Subcutaneous abdominal adipose tissue (tissue), 5 donors: ENCODE data around the gene TMEM254.
A peak's percentile ranks its signal among the peaks of the same experiment; 100 is the strongest.
"Not testable (repeated sequence)": the region's sequence is repeated elsewhere in the genome, so short reads cannot be mapped to it uniquely, and the experiment has no call there.

Source experiments
- H3K27ac ChIP-seq: one replicate; pipeline ENCODE4 v1.7.0; 2013; ENCODE audit warnings: low read depth, mild to moderate bottlenecking, inconsistent platforms, low read length, moderate library complexity
- H3K27me3 ChIP-seq, 5 donors: one replicate each; pipeline ENCODE4 v1.7.0; 2013; ENCODE audit warnings: low read length in 5 of 5, inconsistent platforms in 1 of 5; ENCODE audit not compliant: control insufficient read depth in 5 of 5, insufficient read depth in 4 of 5
- H3K36me3 ChIP-seq, 5 donors: one replicate each; pipeline ENCODE4 v1.7.0; 2013; ENCODE audit warnings: low read length in 5 of 5; ENCODE audit not compliant: control insufficient read depth in 5 of 5, insufficient read depth in 5 of 5
- H3K4me1 ChIP-seq, 5 donors: one replicate each; pipeline ENCODE4 v1.7.0; 2013; ENCODE audit warnings: low read length in 5 of 5, mild to moderate bottlenecking in 3 of 5, moderate library complexity in 1 of 5; ENCODE audit not compliant: control insufficient read depth in 5 of 5, insufficient read depth in 5 of 5
- H3K4me3 ChIP-seq, 5 donors: one replicate each; pipeline ENCODE4 v1.7.0; 2013; ENCODE audit warnings: low read length in 5 of 5, low read depth in 1 of 5
- H3K9ac ChIP-seq, 5 donors: one replicate each; pipeline ENCODE4 v1.7.0; 2013; ENCODE audit warnings: low read length in 5 of 5, mild to moderate bottlenecking in 4 of 5, moderate library complexity in 3 of 5
- H3K9me3 ChIP-seq, 5 donors: one replicate each; pipeline ENCODE4 v1.7.0; 2013; ENCODE audit warnings: low read length in 5 of 5; ENCODE audit not compliant: control insufficient read depth in 5 of 5
- donor health status: healthy.
- donor health status: healthy.
- donor health status: healthy.
- donor health status: healthy.
- donor health status: healthy.

Gene TMEM254

GRCh38 chr10:80131499-80131901, 53.0 kb downstream of the TMEM254 start:
- Histone ChIP-seq H3K27ac (peak overlapping the region; percentile 92), H3K9me3 (no peaks in the 10 kb centered on the region), H3K27me3 (no peaks in the 10 kb centered on the region), H3K4me3 (peak overlapping the region; percentile 2 to 80 (median 47)), H3K36me3 (no peaks in the 10 kb centered on the region), H3K4me1 (peaks cover 10 to 49% (median 35%) of the 10 kb centered on the region in 5 donors), H3K9ac (peak overlapping the region in 1 of 5 donors; percentile 82)

GRCh38 chr10:80132299-80133139, 54.1 kb downstream of the TMEM254 start, which contains the start of gene PLAC9:
PLAC9 (plus strand) TSS chr10:80132730; CDS start chr10:80132763, 33 bp downstream.
- H3K4me1 ChIP-seq, result peaks cover 12 to 60% (median 45%) of the 10 kb centered on the region in 5 donors
- no peaks in the 10 kb centered on the region for H3K36me3 ChIP-seq
- H3K4me3 ChIP-seq, result peak within 1 kb of the TSS; percentile 74 to 93 (median 78)
- H3K27ac ChIP-seq, result peak within 1 kb of the TSS; percentile 92
- no peaks in the 10 kb centered on the region for H3K9me3 ChIP-seq
- no peaks in the 10 kb centered on the region for H3K27me3 ChIP-seq
- peak within 1 kb of the TSS; percentile 71 to 90 (median 82) for H3K9ac ChIP-seq

GRCh38 chr10:80133206-80133605, 54.7 kb downstream of the TMEM254 start:
- no peaks in the 10 kb centered on the region for H3K36me3 ChIP-seq
- H3K27ac ChIP-seq, result peak overlapping the region; percentile 92
- peaks cover 12 to 66% (median 51%) of the 10 kb centered on the region in 5 donors for H3K4me1 ChIP-seq
- H3K9ac ChIP-seq, result peak overlapping the region; percentile 67 to 90 (median 77)
- H3K27me3 ChIP-seq, result no peaks in the 10 kb centered on the region
- H3K4me3 ChIP-seq, result peak overlapping the region; percentile 74 to 93 (median 78)
- no peaks in the 10 kb centered on the region for H3K9me3 ChIP-seq

DNA sequence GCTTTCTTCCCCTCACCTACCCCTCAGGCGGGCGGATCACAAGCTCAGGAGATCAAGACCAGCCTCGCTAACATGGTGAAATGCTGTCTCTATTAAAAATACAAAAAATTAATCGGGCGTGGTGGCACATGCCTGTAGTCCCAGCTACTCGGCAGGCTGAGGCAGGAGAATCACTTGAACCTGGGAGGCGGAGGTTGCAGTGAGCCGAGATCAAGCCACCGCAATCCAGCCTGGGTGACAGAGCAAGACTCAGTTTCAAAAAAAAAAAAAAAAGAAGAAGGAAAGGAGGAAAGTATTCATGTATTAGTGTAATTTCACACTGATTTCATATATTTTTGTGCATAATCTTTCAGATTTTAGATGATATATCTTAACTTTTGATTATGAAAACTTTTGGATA, 55.2 kb downstream of the TMEM254 start:
- not testable (repeated sequence) for H3K9me3 ChIP-seq, H3K27me3 ChIP-seq, H3K36me3 ChIP-seq
- H3K4me1 ChIP-seq, result peaks cover 15 to 71% (median 54%) of the 10 kb centered on the region in 5 donors
- H3K4me3 ChIP-seq, result peak overlapping the region; percentile 74 to 93 (median 78)
- H3K27ac ChIP-seq, result peak overlapping the region; percentile 92
- peak overlapping the region; percentile 67 to 90 (median 77) for H3K9ac ChIP-seq

DNA sequence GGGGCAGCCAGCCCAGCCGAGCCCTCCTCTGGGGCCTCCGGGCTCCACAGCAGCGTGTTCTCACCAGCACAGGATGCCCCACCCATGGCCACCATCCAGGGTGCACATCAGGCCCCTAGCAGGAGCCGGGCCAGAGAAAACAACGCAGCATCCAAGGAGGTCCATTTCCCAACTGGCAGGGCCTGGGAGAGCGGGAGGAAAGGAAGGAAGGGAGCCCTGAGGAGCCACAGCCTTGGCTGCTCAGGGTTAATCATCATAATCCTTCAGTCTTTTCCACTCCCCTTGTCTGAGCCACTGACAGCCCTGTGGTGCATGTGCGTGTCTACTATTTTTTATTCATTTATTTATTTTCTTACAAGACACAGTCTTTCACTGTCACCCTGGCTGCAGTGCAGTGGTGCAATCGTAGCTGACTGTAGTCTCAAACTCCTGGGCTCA, 57.7 kb downstream of the TMEM254 start:
- Histone ChIP-seq H3K4me3 (peak overlapping the region; percentile 29 to 58 (median 33)), H3K27me3 (no peaks in the 10 kb centered on the region), H3K36me3 (peaks cover 0 to 10% (median 4%) of the 10 kb centered on the region in 5 donors), H3K27ac (peak overlapping the region; percentile 86), H3K9ac (peak overlapping the region in 2 of 5 donors; percentile 30 to 41), H3K4me1 (peaks cover 15 to 70% (median 53%) of the 10 kb centered on the region in 5 donors), H3K9me3 (no peaks in the 10 kb centered on the region)

DNA sequence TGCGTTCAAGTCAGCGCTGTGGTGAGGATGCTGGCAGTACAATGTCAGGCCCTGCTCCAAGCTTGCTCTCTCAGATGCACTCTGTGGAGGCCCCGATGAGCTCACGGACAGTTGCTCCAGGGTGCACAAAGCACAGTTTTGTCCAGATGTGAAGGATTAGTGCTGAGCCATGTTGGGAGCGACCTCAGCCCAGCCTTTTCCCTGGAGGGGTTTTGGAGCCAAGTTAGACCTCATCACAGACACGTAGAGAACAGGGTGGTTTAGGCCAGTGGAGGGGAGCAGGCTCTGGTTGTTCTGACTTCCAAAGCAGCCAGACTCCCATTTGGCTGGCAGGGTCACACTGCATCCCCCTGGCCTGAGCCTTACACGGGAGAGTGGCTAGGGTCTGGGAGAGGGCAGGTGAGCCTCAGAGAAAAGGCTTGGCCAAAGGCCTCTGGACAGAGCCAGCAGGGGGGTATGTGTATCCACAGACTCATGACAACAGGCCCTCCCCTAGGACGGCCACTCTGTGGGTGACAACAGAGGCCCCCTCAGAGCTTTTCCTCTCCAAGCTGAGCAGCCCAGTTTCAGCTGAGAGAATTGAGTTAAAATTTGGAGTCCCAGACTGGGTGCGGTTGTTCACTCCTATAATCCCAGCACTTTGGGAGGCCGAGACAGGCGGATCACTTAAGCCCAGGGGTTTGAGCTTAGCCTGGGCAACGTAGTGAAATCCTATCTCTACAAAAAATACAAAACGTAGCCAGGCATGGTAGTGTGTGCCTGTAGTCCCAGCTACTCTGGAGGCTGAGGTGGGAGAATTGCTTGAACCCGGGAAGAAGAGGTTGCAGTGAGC, 58.8 kb downstream of the TMEM254 start:
- Histone ChIP-seq H3K9me3 (no peaks in the 10 kb centered on the region), H3K9ac (peak overlapping the region in 1 of 5 donors; percentile 17), H3K27ac (peak overlapping the region; percentile 86), H3K36me3 (peaks cover 0 to 14% (median 8%) of the 10 kb centered on the region in 5 donors), H3K4me1 (peaks cover 8 to 62% (median 49%) of the 10 kb centered on the region in 5 donors), H3K4me3 (peak overlapping the region in 2 of 5 donors; percentile 9 to 43), H3K27me3 (no peaks in the 10 kb centered on the region)

- H3K27ac ChIP-seq, result peak overlapping the region; percentile 86
- peaks cover 8 to 57% (median 45%) of the 10 kb centered on the region in 5 donors for H3K4me1 ChIP-seq
- H3K27me3 ChIP-seq, result no peaks in the 10 kb centered on the region
- H3K9ac ChIP-seq, result no peak overlapping the region
- H3K4me3 ChIP-seq, result no peak overlapping the region
- H3K36me3 ChIP-seq, result peaks cover 0 to 14% (median 8%) of the 10 kb centered on the region in 5 donors
- H3K9me3 ChIP-seq, result no peaks in the 10 kb centered on the region
Measured at GRCh38 chr10:80137920-80138319, 59.5 kb downstream of the TMEM254 start.

- Histone ChIP-seq H3K9me3 (no peaks in the 10 kb centered on the region), H3K27ac (no peak overlapping the region), H3K4me1 (peaks cover 8 to 51% (median 46%) of the 10 kb centered on the region in 5 donors), H3K27me3 (no peaks in the 10 kb centered on the region), H3K36me3 (peaks cover 0 to 14% (median 8%) of the 10 kb centered on the region in 5 donors), H3K4me3 (no peak overlapping the region), H3K9ac (no peak overlapping the region)
Measured at GRCh38 chr10:80139265-80139664, 60.8 kb downstream of the TMEM254 start.

DNA sequence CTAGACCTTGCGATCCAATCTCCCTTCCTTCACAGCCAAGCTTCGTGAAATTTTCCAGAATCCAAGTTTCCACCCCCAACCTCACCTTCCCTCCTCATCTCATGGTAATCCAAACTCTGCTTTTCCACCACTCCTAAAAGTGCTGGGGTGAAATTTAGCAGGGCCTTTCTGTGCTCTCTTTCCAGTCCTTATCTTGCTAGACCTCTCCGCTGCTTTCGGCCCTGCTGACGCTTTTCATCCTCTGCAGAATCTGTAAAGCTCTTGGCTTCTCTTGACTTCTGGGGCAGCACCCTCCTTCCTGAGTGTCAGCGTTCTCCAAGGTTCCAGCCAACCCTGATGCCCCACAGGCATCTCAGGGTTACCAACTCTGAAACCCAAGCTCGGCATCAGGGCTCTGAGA, 61.8 kb downstream of the TMEM254 start:
- Histone ChIP-seq H3K4me3 (no peak overlapping the region), H3K9ac (no peak overlapping the region), H3K27ac (no peak overlapping the region), H3K27me3 (no peaks in the 10 kb centered on the region), H3K36me3 (peaks cover 0 to 14% (median 11%) of the 10 kb centered on the region in 5 donors), H3K9me3 (no peaks in the 10 kb centered on the region), H3K4me1 (peaks cover 8 to 55% (median 51%) of the 10 kb centered on the region in 5 donors)
